SK-N-SH treated with all-trans-retinoic acid at 6 μM for 48 hours (cell line): Measurements from ENCODE around the gene HEPACAM2.

ENCODE experiments used
- CSDC2 ChIP-seq: fragments of 250-450 bp; sonication (Bioruptor Pico); IDR thresholded peaks from 2 replicates; pipeline ENCODE4 v1.5.0; 2020; ENCODE audit warnings: mild to moderate bottlenecking, moderate library complexity
- PATZ1 ChIP-seq: fragments of 250-450 bp; sonication (Bioruptor Pico); IDR thresholded peaks from 2 replicates; pipeline ENCODE4 v1.8.0; 2020; ENCODE audit warnings: mild to moderate bottlenecking, moderate library complexity, borderline replicate concordance

- TF ChIP-seq PATZ1, result peak; percentile 95; the same call in 1 of the 2 replicates
- peak; percentile 67; the same call in 1 of the 2 replicates for TF ChIP-seq CSDC2
Observed at GRCh38 chr7:93160410-93160809, 65.9 kb downstream of the HEPACAM2 start.
